Bronchial epithelial cell (primary cell): ENCODE measurements around the gene TUFT1. TPM values are rescaled to one million over a fixed set of nuclear protein-coding genes. Genes with fewer than 3 reads are reported as not detected.
A peak's percentile ranks its signal among the peaks of the same experiment; 100 is the strongest.

ENCODE experiments used
- DNase-seq: peaks from one replicate; pipeline ENCODE4 v3.0.0-alpha.2; 2010; ENCODE audit warnings: low read depth
- FAIRE-seq: peaks from 2 replicates; lab custom pipeline; 2011; peaks lifted over from hg19 to GRCh38; lab: Jason Lieb, UNC
- H3K27me3 ChIP-seq: 2 replicates; pipeline ENCODE4 v1.5.1; 2011; ENCODE audit warnings: low read length; ENCODE audit not compliant: control insufficient read depth, insufficient read depth
- H3K36me3 ChIP-seq: 2 replicates; pipeline ENCODE4 v1.5.1; 2011; ENCODE audit warnings: low read length; ENCODE audit not compliant: control insufficient read depth, insufficient read depth
- H3K4me3 ChIP-seq: 2 replicates; pipeline ENCODE4 v1.5.1; 2011; ENCODE audit warnings: mild to moderate bottlenecking, low read depth, low read length, control low read depth
- CTCF ChIP-seq: IDR thresholded peaks from 2 replicates; pipeline ENCODE4 v1.5.1; 2011; ENCODE audit warnings: mild to moderate bottlenecking, moderate library complexity, low read length, control low read depth, inconsistent platforms; ENCODE audit not compliant: insufficient read depth, severe bottlenecking
- total RNA-seq: library from RNA; depleted of rRNA; stranded (reverse); fragments of >200 nt; gene quantifications from 2 replicates; pipeline ENCODE4 v1.2.1, GENCODE V29; 2014

Gene TUFT1
- total RNA-seq, 1 donor from 2014 or later: 25.0 TPM

DNA sequence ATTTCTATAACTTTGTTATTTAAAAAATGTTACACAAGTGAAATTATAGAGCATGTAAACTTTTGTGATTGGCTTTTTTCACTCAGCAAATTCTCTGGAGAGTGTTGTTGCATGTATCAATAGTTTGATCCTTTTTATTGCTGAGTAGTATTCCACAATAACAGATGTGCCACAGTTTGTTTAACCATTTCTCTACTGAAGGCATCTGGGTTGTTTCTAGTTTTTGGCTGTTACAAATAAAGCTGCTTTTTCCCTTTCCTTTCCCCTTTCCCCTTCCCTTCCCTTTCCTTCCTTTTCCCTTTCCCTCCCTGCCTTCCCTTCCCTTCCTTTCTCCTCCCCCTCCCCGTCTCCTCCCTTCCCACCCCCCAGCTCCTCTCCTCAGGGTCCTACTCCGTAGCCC is 15.9 kb downstream of the TUFT1 start:
- H3K36me3 ChIP-seq: peaks cover 7% of the 10 kb centered on the region
- no peak overlapping the region for H3K4me3 ChIP-seq
- no peaks in the 10 kb centered on the region for H3K27me3 ChIP-seq
- no peak for TF ChIP-seq CTCF
- FAIRE-seq (no peak), DNase-seq (no peak)

DNA sequence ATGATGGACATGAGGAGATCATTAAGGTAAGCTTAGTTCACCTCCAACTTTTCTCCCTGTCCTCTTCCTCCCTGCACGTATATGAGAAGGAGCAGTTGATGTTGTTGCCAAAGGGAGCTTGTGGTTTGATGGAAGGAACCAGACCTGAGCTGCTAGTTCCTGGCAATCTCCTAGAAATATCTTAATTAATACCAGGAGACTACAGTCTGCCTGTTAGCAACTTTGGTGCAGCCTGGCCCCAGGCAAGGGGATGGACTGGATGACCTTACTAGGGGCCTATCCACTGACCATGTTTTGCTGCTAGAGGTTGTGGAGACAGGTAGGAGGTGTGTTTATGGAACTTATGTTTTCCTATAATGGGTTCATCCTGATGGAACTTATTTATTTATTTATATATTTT is 22.6 kb downstream of the TUFT1 start:
- no peak for TF ChIP-seq CTCF
- Histone ChIP-seq H3K36me3 (peaks cover 15% of the 10 kb centered on the region), H3K27me3 (no peaks in the 10 kb centered on the region), H3K4me3 (no peak overlapping the region)
- no peak for DNase-seq
- FAIRE-seq: no peak

- no peak for TF ChIP-seq CTCF
- no peak overlapping the region for H3K4me3 ChIP-seq
- no peaks in the 10 kb centered on the region for H3K27me3 ChIP-seq
- FAIRE-seq: no peak
- peaks cover 15% of the 10 kb centered on the region for H3K36me3 ChIP-seq
- DNase-seq: peak; percentile 62
Measured at GRCh38 chr1:151563376-151563775, 23.3 kb downstream of the TUFT1 start.

- FAIRE-seq: no peak
Measured at GRCh38 chr1:151565502-151566189, 25.5 kb downstream of the TUFT1 start.

DNA sequence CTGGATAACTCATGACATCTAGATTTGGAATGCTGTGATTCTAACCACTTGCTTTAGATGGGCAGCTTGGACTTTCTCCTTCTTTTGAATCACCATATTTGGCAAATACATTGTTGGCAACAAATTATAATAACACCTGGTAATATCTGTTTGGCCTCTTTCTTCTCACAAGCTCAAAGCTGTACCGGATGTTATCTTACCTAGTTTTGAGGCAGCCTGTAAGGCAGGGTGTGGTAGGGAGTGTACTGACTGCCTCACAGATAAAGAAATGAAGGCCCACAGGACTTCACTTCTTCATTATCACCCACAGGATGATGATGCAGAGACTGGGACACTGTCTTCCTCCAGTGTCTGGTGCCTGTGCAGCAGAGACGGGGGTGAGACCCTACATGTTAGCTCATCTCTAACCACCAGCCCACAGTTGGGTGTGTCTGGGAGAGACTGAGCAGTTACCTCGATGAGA is 28.5 kb downstream of the TUFT1 start:
- Histone ChIP-seq H3K4me3 (no peak overlapping the region), H3K36me3 (peaks cover 19% of the 10 kb centered on the region), H3K27me3 (no peaks in the 10 kb centered on the region)
- TF ChIP-seq CTCF: no peak
- DNase-seq: peak; percentile 78
- FAIRE-seq: no peak

More at GRCh38 chr1:151565502-151566189, 25.5 kb downstream of the TUFT1 start:
- Histone ChIP-seq H3K36me3 (peaks cover 16% of the 10 kb centered on the region), H3K4me3 (no peak overlapping the region), H3K27me3 (no peaks in the 10 kb centered on the region)
- peak; percentile 49 for DNase-seq
- TF ChIP-seq CTCF: no peak
